ENCODE data around the gene ATG13.

- no peak for TF ChIP-seq CTCF (optimal IDR thresholded peaks at IDR 0.05 in 1 of 3, IDR thresholded peaks at IDR 0.05 in 1 of 3, conservative IDR thresholded peaks at IDR 0.05 in 1 of 3; ENCODE audit: extremely low read depth in 1 of 3, insufficient read depth in 2 of 3, low read length in 3 of 3)
- TF ChIP-seq EZH2 (IDR thresholded peaks at IDR 0.05; ENCODE audit: low read length), result no peak
These were observed 42.6 kb downstream of the ATG13 start for GRCh38 chr11:46659908-46660307.

Data from keratinocyte (primary cell).